GM12865 (cell line): ENCODE measurements around the gene LAMB3.
A peak's percentile ranks its signal among the peaks of the same experiment; 100 is the strongest.

Experiments used
- DNase-seq: peaks from one replicate; pipeline ENCODE4 v3.0.0; 2010; ENCODE audit warnings: low read depth
- H3K4me3 ChIP-seq: 2 replicates; pipeline ENCODE4 v1.5.1; 2011; ENCODE audit warnings: mild to moderate bottlenecking, low read depth, low read length, control low read depth
- CTCF ChIP-seq: IDR thresholded peaks from 2 replicates; pipeline ENCODE4 v1.5.1; 2011; ENCODE audit warnings: low read length, control low read depth, low read depth, inconsistent platforms; ENCODE audit not compliant: insufficient read depth; ENCODE audit errors: missing control alignments

The LAMB3 gene

GRCh38 chr1:209689477-209689876 lies 37.3 kb upstream of the LAMB3 start:
- TF ChIP-seq CTCF = no peak
- no peak for DNase-seq
- H3K4me3 ChIP-seq = no peak overlapping the region

DNA sequence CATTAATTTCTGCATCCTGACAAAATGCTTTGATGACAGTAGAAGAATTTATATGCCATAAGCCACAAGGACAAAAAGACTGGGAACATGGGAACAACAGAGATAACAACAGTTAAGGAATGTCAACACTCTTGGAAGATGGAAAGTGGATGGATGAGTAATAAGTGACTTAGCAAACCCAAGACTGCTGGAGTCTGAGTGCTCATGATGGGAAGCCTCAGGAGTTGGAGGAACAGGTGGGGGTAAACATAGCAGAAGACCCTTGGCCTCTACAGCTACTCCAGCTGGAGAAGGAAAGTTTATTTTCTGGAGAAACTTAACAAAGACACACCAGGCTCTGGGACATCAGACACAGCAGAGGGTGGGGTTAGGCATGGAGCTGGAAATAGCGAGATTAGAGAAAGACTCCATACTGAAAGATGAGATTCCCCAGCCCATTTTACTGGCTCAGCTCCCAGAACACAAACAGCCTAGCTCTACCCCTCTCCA lies 36.6 kb upstream of the LAMB3 start:
- TF ChIP-seq CTCF = no peak
- no peak for DNase-seq
- no peak overlapping the region for H3K4me3 ChIP-seq

- no peak for DNase-seq
- TF ChIP-seq CTCF = no peak
- H3K4me3 ChIP-seq = no peak overlapping the region
Measured at GRCh38 chr1:209686322-209686721, 34.1 kb upstream of the LAMB3 start.

DNA sequence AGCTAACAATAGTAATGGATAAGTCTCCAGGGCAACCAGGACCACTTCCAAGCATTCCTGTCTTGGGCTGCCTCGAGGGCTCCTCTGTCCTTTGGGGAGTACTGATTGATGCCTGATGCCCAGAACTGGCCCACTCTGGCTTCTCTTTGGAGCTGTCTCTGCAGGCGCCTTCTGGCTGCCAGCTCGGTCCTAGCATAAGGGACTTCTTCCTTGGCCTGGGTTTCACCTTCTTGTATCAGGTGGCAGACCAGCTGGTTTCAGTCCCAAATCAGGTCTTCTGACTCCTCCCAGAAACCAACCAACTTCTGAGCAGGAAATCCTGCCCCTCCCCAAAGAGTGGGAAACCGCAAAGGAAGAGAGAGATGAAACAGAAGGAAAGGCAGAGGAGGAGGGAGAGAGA lies 33.6 kb upstream of the LAMB3 start:
- no peak overlapping the region for H3K4me3 ChIP-seq
- DNase-seq = peak; percentile 55
- TF ChIP-seq CTCF = no peak

GRCh38 chr1:209678981-209679539 lies 26.8 kb upstream of the LAMB3 start:
- no peak for TF ChIP-seq CTCF
- no peak for DNase-seq
- H3K4me3 ChIP-seq = no peak overlapping the region

DNA sequence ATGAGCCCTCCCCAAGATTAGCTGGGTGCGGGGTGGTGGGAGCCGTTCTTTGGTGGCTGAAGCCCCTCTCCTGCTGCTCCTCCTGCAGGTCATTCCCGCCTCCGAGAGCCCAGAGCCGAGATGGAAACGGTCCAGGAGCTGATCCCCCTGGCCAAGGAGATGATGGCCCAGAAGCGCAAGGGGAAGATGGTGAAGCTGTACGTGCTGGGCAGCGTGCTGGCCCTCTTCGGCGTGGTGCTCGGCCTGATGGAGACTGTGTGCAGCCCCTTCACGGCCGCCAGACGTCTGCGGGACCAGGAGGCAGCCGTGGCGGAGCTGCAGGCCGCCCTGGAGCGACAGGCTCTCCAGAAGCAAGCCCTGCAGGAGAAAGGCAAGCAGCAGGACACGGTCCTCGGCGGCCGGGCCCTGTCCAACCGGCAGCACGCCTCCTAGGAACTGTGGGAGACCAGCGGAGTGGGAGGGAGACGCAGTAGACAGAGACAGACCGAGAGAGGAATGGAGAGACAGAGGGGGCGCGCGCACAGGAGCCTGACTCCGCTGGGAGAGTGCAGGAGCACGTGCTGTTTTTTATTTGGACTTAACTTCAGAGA lies 23.4 kb upstream of the LAMB3 start:
- H3K4me3 ChIP-seq = no peak overlapping the region
- DNase-seq = no peak
- TF ChIP-seq CTCF = no peak

- H3K4me3 ChIP-seq = no peak within 1 kb of the TSS
Measured at GRCh38 chr1:209674957-209675564, 22.8 kb upstream of the LAMB3 start, which contains the start of gene G0S2. G0S2 (plus strand) TSS chr1:209675412; CDS start chr1:209675685, 273 bp downstream.

More at GRCh38 chr1:209674957-209675564, 22.8 kb upstream of the LAMB3 start, which contains the start of gene G0S2:
- no peak for DNase-seq
- TF ChIP-seq CTCF = no peak
